Sciatic nerve (tissue), 2 donors: Measurements from ENCODE around the gene WDR59. TPM values are rescaled to one million over a fixed set of nuclear protein-coding genes. Genes with fewer than 3 reads are reported as not detected.
"Not testable (repeated sequence)": the region's sequence is repeated elsewhere in the genome, so short reads cannot be mapped to it uniquely, and the experiment has no call there.

Experiments used
- ATAC-seq: fragments of 200-7000 bp; cut with Tn5 transposase; one replicate; pipeline ENCODE4 v1.9.1; 2020; ENCODE audit warnings: mild to moderate bottlenecking, moderate library complexity
- DNase-seq: peaks from one replicate; pipeline ENCODE4 v3.0.0-alpha.2; 2020; ENCODE audit warnings: low spot score
- intact Hi-C: fragments of 100-400 bp; cut with DNase I; formaldehyde crosslinking; loops from one replicate; pipeline ENCODE4 v1.14.2; 2022
- total RNA-seq: library from RNA; stranded (reverse); fragmentation: NEBNext Ultra II Directional; extraction: Animal tissue kit (Norgen Biotek cat#: 25700); gene quantifications from one replicate; pipeline ENCODE4 v1.2.1, GENCODE V29; 2021
- donor health status: DM: no; HTN: no; CAD: no.
- donor health status: DM: no; HTN: no; CAD: no.

The WDR59 gene
- total RNA-seq, 1 donor from 2014 or later = 95.4 TPM

DNA sequence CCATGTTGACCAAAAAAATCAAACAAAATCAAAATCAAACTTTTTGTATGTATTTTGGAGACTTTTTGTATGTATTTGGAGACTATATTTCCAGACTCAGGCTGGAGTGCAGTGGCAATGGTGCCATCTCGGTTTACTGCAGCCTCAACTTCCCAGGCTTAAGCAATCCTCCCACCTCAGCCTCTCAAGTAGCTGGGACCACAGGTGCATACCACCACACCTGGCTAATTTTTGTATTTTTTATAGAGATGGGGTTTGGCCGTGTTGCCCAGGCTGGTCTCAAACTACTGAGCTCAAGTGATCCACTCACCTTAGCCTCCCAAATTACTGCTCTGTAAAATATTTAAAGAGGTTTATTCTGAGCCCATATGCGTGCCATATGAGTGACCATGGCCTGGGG, 4.9 kb upstream of the WDR59 start:
- DNase-seq, ATAC-seq, intact Hi-C loops: not testable (repeated sequence)

DNA sequence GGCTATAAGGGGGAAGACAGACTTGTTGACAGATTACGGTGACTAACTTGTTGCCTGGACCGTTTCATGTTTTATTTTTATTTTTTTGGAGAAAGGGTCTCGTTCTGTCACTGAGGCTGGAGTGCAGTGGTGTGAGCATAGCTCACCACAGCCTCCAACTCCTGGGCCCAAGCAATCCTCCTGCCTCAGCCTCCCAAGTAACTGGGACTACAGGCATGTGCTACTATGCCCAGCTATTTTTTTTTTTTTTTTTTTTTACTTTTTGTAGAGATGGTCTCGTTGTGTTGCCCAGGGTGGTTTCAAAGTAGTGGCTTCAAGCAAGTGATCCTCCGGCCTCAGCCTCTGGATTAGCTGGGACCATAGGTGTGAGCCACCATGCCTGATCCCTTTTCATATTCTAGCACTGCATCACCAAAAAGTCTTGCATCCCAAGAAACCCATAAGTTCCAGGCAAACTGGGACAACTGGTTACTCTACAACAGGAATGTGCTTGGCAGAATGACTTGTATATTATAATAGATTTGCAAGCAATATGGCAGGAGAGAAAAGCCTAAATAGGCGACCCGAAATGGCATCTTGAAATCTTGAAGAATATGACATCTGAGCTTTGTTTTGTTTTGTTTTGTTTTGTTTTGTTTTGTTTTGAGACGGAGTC, 2.2 kb upstream of the WDR59 start:
- no peak for ATAC-seq
- intact Hi-C loops = no loop called here
- DNase-seq = no peak

DNA sequence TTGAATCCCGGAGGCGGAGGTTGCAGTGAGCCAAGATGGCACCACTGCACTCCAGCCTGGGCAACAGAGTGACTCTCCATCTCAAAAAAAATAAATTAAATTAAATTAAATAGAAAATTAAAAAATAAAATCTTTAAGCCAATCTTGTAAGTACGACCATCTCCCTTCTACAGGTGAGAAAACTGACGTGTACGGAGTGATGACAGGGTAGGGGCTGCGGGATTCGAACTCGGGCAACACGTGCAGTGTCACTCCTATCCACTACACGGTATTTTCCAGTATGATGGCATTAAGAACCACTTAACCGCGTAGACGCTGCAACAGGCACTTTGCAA, 762 bp downstream of the WDR59 start:
- ATAC-seq = no peak
- no peak for DNase-seq
- intact Hi-C loops = no loop called here

DNA sequence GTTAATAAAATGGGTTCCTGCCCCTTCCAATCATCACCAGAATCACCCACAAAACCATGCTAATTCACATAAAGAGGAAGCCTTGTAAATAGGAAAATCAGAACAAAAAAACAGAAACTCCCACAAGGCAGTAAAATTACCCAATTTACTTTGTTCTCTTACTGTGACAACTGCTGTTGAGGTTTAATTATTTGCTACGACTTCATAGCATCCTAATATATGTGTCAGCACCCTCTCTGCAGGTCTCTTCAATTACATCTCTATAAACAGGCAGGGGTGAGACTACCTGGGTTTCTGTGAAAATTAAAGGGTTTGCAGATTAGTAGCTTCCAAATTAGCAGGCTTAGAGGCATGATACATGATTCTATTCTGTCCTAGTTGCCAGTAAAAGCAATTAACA, 2.7 kb downstream of the WDR59 start:
- ATAC-seq = no peak
- intact Hi-C loops = no loop called here

DNA sequence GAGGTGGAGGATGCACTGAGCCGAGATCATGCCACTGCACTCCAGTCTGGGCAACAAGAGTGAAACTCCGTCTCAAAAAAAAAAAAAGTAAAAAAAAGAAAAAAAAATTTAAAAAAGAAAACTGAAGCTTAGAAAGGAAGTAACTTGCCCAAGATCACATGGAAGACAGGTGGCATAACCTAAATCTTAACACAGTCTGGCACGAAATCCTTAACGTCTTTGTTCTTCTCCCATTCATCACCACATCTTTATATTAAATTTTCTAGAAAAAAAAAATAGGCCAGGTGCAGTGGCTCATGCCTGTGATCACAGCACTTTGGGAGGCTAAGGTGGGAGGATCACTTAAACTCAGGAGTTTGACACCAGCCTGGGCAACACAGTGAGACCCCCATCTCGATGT, 9.3 kb downstream of the WDR59 start:
- DNase-seq (no peak), ATAC-seq (no peak)
- intact Hi-C loops = no loop called here

More for the DNA sequence above, 2.7 kb downstream of the WDR59 start:
- DNase-seq = no peak

DNA sequence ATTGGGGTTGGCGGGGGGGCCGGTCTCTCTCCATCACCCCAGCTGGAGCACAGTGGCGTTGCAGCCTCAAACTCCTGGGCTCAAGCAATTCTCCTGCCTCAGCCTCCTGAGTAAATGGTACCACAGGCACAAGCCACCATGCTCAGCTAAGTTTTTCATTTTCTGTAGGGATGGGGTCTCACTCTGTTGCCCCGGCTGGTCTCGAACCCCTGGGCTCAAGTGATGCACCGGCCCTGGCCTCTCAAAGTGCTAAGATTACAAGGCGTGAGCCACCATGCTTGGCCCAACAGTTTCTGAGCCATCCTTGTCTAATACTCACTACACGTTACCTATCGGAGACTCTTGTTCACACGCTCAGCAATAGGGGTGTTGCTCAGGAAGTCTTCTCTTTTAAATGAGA, 11.6 kb downstream of the WDR59 start:
- intact Hi-C loops = no loop called here
- ATAC-seq (no peak), DNase-seq (peak; percentile 34)

DNA sequence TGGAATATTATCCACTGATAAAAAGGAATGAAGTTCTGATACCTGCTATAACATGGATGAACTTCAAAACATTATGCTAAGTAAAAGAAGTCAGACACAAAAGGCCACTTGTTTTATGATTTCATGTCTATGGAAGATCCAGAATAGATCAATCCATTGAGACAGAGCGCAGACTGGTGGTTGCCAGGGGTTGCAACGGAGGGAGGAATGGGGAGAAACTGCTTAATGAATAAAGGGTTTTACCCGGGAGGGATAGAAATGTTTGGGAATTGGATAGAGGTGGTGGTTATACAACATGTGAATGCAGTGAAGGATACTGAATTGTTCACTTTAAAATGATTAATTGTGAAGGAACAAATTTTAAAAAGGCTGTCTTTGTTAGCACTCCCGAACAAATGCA, 30.2 kb downstream of the WDR59 start:
- DNase-seq (no peak), ATAC-seq (no peak)
- intact Hi-C loops = no loop called here

DNA sequence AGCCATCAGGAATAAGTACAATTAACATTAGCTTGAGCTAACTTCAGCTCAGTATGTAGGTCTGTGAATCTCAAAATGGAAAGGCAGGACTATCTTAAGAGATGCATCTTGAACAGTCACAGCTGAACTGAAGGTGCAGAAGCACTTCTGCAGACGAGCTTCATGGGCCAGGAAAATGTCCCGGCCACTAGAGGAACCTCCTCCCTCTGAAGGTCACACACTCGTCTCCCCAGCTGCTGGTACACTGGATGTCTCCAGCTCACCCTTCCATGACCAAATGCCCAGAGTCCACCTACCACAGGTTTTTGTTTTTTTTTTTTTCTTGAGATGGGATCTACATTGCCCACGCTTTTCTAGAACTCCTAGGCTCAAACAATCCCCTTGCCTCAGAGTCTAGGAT, 33.2 kb downstream of the WDR59 start:
- no peak for ATAC-seq
- peak; percentile 13 for DNase-seq
- intact Hi-C loops = no loop called here

DNA sequence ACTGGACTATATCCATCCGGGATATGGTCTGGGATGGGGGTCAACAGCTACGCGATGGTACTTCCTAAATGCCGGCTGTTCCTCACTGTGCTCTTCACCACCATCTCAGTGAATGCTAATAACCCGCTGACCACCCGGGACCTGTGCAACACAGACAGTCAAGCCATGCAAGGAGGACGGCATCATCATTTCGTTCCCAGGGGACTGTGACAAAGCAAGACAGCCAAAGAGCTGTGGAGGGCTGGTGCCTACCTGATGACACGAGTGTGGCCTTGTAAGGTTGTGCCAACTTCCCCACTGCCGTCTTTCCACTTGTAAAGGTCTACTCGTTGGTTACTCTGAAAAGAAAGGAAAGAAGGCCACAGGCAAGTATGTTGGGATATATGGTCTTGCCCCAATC, 33.7 kb downstream of the WDR59 start:
- no peak for DNase-seq
- intact Hi-C loops = no loop called here
- ATAC-seq = no peak

DNA sequence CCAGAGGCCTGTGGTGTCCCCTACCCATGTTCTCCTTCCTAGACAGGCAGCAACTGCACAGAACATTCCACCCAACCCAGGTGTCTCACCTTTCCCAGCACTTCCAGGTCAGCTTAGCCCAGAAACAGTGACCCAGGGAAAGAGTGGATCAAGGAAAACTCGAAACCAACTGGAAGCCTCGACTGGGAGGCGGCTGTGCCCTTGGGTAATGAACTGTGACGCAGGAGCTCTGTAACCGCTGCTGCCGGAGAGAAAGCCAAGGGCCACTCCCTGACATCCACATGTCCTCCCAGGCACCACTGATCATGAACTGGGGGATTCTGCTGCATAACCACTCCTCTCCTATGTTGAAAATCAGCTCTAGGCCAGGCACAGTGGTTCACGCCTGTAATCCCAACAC, 34.4 kb downstream of the WDR59 start:
- DNase-seq = peak; percentile 23
- intact Hi-C loops = no loop called here
- ATAC-seq = no peak

DNA sequence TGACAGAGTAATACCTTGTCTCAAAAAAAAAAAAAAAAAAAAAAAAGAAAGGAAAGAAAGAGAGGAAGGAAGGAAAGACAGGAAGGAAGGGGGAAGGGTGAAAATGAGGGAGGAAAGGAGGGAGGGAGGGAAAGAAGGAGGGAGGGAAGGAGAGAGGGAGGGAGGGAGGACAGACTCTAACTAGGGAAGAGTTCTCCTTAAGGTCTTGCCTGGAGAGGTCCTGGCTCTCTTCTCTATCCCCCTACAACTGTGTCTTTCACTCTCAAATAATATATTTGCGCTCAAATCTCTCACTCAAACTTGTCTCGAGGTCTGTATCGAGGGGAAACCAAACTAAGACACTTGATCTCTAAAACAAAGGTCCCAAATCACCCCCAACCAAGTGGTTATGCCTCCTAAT, 35.6 kb downstream of the WDR59 start:
- DNase-seq (no peak), ATAC-seq (no peak)
- intact Hi-C loops = no loop called here

DNA sequence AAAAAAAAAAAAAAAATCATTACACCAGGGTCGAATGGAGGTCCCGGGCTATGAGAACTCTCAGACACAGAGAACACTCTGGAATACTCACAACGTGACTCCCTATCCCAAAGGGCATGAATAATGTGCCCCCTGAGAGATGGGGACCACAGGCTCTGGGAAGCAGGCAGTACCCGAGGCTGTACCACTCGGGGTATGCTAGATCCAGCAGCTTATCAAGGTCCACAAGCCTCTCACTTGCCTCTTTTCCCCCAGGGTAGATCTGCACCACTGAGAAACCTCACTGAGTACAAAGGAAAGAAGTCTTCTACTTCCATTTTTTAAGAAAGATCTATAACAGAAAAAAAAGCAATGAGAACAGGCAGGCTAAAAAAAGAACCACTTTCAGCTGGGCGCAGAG, 40.5 kb downstream of the WDR59 start:
- intact Hi-C loops = no loop called here
- no peak for DNase-seq
- no peak for ATAC-seq

DNA sequence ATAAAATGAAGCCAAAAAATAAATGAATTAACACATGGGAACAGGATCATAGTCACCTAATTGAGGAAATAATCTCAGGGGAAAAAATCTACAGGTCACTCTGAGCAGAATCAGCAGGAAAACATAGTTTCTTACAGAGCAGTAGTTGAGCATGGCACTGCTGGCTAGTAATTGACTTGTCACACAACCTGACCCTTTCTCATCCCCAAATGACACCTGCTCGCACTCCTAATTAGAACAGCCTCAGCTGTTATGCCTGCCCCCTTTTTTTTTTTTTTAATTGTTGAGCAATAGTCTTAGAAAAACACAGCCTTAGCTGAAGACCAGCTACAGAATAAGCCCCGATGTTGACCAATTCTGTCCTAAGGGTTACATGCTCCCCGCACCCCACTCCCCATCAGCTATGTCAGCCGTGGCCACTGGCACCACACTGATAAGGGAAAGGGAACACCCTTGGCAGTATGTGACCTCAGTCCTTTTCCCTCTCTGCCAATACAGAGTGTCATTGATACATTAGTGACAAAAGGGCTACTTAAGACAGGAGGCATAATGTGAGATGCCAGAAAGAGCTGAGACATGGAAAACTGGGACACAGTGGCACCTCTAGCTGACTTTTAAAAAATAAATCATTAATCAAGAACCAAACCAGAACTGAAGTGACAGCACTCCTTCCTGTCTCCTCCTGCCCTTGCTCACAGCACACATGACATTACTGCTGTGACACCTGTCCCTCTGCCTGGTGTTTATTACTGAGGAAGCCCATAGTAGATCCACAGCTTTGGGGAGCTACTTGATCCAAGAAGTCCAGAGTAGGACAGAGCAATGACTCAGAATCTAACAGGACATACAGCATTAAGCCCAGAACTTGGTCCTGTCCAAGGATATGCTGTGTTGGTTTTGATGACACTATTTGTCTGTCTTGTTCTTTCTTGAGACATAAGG, 41.7 kb downstream of the WDR59 start:
- DNase-seq = no peak
- intact Hi-C loops = no loop called here
- ATAC-seq = no peak

DNA sequence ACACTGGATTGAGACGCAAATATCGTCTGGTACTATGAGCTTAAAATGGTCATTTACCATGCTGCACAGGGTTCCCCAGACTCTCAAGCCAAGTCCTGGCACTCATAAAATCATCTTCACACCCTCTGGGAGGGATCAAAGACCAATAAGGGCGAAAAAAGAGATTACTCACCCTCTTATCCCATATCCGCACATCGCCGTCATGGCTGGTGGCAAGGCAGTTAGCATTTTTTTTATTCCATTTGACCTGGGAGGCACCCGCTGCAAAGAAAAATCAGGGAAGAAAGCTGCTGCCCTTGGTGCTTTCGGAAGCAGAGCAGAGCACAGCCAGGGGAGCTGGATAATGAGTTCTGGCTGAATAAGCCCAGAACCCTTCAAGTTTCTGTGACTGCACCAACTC, 42.4 kb downstream of the WDR59 start:
- DNase-seq = no peak
- ATAC-seq = no peak
- intact Hi-C loops = no loop called here

DNA sequence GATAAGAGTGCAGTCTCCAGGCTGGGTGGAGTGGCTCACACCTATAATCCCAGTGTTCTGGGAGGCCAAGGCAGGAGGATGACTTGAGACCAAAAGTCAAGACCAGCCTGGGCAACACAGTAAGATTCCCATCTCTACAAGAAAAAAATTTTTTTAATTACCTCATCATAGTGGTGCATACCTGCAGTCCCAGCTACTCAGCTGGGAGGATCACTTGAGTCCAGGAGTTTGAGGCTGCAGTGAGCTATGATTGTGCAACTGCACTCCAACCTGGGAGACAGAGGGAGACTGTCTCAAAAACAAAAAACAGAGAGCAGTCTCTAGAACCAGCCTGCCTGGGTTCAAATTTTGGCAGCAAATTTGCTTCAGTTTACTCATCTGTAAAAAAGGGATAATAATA, 45.2 kb downstream of the WDR59 start:
- no peak for ATAC-seq
- intact Hi-C loops = no loop called here
- no peak for DNase-seq

DNA sequence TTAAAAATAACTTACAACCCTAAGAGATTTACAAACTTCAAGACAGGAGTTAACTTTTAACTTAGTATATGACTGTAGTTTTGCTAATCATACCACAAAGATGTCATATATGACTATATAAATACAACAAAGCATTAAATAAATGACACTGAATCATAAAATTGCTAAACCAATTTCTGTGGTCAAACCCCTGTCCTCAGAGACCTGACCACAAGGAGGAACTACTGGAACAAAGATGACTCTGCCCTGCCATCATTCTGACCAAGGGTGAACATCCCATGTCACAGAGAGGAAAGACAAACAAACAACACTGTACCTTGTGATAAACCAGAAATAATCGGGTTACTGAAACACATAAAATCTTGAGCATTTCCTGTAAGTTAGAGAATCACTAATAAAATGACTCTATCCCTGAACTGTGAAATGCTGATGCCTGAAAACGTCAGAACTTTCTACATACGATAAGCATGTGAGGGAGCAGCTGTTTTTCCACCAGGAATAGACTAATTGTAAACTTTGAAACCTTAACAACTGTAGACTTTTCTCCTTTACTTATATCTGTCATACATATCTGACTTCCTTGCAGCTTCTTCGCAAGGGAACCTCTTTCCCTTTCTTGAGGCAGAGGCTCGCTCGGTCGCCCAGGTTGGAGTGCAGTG, 47.9 kb downstream of the WDR59 start:
- intact Hi-C loops = no loop called here
- DNase-seq (no peak), ATAC-seq (peak; percentile 71)

DNA sequence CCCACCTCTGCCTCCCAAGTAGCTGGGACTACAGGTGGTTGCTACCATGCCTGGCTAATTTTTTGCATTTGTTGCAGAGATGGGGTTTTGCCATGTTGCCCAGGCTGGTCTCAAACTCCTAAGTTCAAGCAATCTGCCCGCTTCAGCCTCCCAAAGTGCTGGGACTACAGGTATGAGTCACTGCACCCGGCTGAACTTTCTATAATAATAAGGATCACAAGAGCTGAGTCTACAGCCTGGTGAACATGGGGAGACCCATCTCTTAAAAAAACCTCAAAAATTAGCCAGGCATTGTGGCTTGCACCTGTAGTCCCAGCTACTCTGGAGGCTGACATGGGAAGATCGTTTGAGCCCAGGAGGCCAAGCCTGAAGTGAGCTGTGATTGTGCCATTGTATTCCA, 53.5 kb downstream of the WDR59 start:
- intact Hi-C loops = no loop called here
- DNase-seq (no peak), ATAC-seq (no peak)

DNA sequence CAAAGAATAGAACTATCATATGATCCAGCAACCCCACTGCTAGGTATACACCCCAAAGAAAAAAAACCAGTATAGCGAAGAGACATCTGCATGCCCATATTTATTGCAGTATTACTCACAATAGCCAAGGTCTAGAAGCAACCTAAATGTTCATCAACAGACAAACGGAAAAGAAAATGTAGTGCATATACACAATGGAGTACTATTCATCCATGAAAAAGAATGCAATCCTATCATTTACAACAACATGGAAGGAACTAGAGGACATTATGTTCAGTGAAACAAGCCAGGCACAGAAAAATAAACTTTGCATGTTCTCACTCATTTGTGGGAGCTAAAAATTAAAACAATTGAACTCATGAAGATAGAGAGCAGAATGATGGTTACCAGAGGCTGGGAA, 55.3 kb downstream of the WDR59 start:
- DNase-seq (no peak), ATAC-seq (no peak)
- intact Hi-C loops = no loop called here

DNA sequence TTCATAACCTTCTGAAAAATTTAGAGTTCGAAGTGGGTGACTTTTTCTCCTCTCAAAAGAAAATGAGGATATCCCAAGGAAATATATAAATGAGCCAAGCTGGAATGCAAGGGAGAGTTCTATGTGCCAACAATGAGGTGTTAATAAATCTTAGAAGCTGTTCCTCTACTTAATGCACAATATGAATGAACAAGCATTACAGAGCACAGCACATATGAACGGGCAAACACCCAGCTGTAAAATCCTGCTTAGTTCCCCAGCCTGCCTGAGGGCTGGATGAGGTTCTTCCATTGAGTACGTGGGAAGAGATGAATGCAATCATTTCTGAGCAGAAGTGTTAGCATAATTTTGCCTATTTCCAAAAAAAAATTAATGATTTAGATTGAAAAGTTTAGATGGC, 58.1 kb downstream of the WDR59 start:
- ATAC-seq (no peak), DNase-seq (no peak)
- intact Hi-C loops = no loop called here

DNA sequence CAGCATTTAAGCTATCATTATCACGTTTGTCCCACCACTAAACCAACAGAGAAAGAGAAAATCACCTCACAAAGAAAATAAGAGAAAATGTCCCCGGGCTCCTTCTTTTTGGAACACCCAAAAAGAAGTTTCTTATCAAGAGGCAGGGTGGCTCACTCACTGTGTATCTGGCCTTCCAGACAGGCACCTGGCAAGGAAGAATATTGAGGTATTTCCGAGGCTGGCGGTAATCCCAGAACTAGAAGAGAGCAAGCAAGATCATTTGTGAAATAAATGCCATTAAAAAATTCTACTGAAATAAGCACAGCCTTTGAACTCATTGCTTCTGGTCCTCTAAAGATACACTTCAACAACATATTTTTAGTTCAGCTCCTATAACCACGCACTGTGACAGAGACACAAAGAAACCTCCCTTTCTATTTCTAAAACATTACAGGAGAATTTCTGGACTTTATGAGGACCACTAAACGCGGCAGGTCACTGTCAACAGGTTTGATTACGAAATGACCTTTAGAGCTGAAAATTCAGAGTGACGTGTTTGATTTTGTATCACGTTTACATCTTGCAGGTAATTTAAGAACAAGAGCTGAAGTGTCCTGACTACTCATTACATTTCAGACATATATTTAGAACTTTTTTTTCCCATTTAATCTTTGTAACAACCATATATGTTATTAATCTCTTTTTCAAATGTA, 61.0 kb downstream of the WDR59 start:
- DNase-seq (no peak), ATAC-seq (no peak)
- intact Hi-C loops = no loop called here
